OCI-LY7 (cell line): Measurements from ENCODE around the gene IFT43. TPM values are rescaled to one million over a fixed set of nuclear protein-coding genes. Genes with fewer than 3 reads are reported as not detected.

ENCODE experiments used
- BruUV-seq: library from RNA; stranded (reverse); fragments of 400-500 nt; replicated peaks from 2 replicates; lab custom pipeline; 2021; lab: Mats Ljungman, UMichigan
- CTCF ChIA-PET: fragments of 300-600 bp; sonication (Branson Sonifier 250); formaldehyde crosslinking; loops from one replicate; lab custom pipeline; 2022; ENCODE audit warnings: antibody characterized with exemption; ENCODE audit not compliant: unreplicated experiment; lab: Charles Lee
- POLR2A ChIA-PET: fragments of 300-600 bp; sonication (Branson Sonifier 250); formaldehyde crosslinking; loops from one replicate; lab custom pipeline; 2022; ENCODE audit warnings: antibody characterized with exemption; lab: Charles Lee
- DNase-seq: peaks from one replicate; pipeline ENCODE4 v3.0.0-alpha.2; 2015; ENCODE audit warnings: low spot score
- H2AFZ ChIP-seq: fragments of 200-600 bp; sonication (generic), shearing (Covaris generic); 2 replicates; pipeline ENCODE4 v1.6.1; 2014; ENCODE audit warnings: mild to moderate bottlenecking, antibody characterized with exemption, low read length, moderate library complexity
- H3K27ac ChIP-seq: fragments of 200-600 bp; sonication (generic); 2 replicates; pipeline ENCODE4 v1.5.1; 2014; ENCODE audit warnings: mixed run types, low read depth, mild to moderate bottlenecking, moderate library complexity, low read length, inconsistent platforms; ENCODE audit not compliant: poor library complexity, severe bottlenecking
- H3K36me3 ChIP-seq: fragments of 200-600 bp; sonication (generic); 2 replicates; pipeline ENCODE4 v1.6.1; 2014; ENCODE audit warnings: mild to moderate bottlenecking, antibody characterized with exemption, low read length, moderate library complexity, mixed read lengths; ENCODE audit not compliant: insufficient read depth
- H3K4me1 ChIP-seq: fragments of 200-600 bp; sonication (generic); 2 replicates; pipeline ENCODE4 v1.5.1; 2014; ENCODE audit warnings: mild to moderate bottlenecking, low read length; ENCODE audit not compliant: insufficient read depth, poor library complexity, severe bottlenecking
- H3K4me2 ChIP-seq: fragments of 200-600 bp; sonication (generic); 2 replicates; pipeline ENCODE4 v1.6.1; 2014; ENCODE audit warnings: mild to moderate bottlenecking, low read length
- H3K4me3 ChIP-seq: fragments of 200-600 bp; sonication (generic); 2 replicates; pipeline ENCODE4 v1.5.1; 2014; ENCODE audit warnings: mild to moderate bottlenecking, low read depth, low read length; ENCODE audit not compliant: poor library complexity, severe bottlenecking
- H3K79me2 ChIP-seq: fragments of 200-600 bp; sonication (generic); 2 replicates; pipeline ENCODE4 v1.6.1; 2016; ENCODE audit warnings: low read depth, mild to moderate bottlenecking, low read length, moderate library complexity, mixed read lengths; ENCODE audit not compliant: insufficient read depth
- H3K9me2 ChIP-seq: fragments of 200-600 bp; sonication (generic); 2 replicates; pipeline ENCODE4 v1.6.1; 2016; ENCODE audit warnings: mild to moderate bottlenecking, low read length, mixed read lengths; ENCODE audit not compliant: insufficient read depth
- H3K9me3 ChIP-seq: fragments of 200-600 bp; sonication (generic); 2 replicates; pipeline ENCODE4 v1.6.1; 2014; ENCODE audit warnings: mild to moderate bottlenecking, mixed run types, low read length, mixed read lengths
- H4K20me1 ChIP-seq: fragments of 200-600 bp; sonication (generic); 2 replicates; pipeline ENCODE4 v1.6.1; 2014; ENCODE audit warnings: mild to moderate bottlenecking, antibody characterized with exemption, low read length, moderate library complexity, mixed read lengths; ENCODE audit not compliant: insufficient read depth
- EZH2phosphoT487 ChIP-seq: fragments of 200-600 bp; sonication (generic); IDR thresholded peaks from 2 replicates; pipeline ENCODE4 v1.6.1; 2018; ENCODE audit warnings: low read depth, borderline replicate concordance, mild to moderate bottlenecking, mixed run types, antibody characterized with exemption, low read length, moderate library complexity, mixed read lengths
- intact Hi-C: fragments of 100-400 bp; cut with micrococcal nuclease; formaldehyde crosslinking; loops from one replicate; pipeline ENCODE4 v1.10.0; 2022; ENCODE audit not compliant: unreplicated experiment
- total RNA-seq, 2 experiments: library from RNA; depleted of rRNA in 1 of 2; stranded (reverse); fragments of >200 nt in 1 of 2; shearing (Covaris generic) in 1 of 2; gene quantifications; 2 replicates each; pipeline ENCODE4 v1.2.3, GENCODE V29; 2014 to 2022
- TF ChIP-seq, protein P1 (sequence below): fragments of 200-600 bp; sonication (generic); conservative IDR thresholded peaks from 2 replicates; pipeline ENCODE4 v1.5.1; 2014; ENCODE audit warnings: mild to moderate bottlenecking, antibody characterized with exemption, low read length, moderate library complexity, mixed read lengths

IFT43 gene
- total RNA-seq, 2 experiments from 2014 or later, result 9.3 to 13.6 TPM

DNA sequence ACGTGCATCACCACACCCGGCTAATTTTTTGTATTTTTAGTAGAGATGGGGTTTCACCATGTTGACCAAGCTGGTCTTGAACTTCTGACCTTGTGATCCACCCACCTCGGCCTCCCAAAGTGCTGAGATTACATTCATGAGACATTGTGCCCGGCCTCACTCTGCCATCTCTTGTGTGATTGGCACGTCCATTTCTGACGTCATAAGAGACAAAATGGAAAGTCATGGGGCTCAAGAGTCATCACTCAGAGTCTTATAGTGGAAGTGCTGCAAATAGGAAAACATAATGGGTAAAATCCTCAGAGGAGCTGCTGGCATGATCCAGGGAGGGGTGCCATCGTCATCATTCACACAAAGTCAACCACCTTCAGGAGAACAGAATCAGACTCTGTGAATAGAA lies 112.0 kb downstream of the IFT43 start:
- no peaks in the 10 kb centered on the region for H3K9me2 ChIP-seq
- intact Hi-C loops, result no loop called here
- ChIA-PET POLR2A (interaction anchor here (0.6 kb wide), 1 partner anchor 663 kb away, joined by 4 read pairs; no protein-coding TSS in a partner anchor), CTCF (no interaction called here)
- no peaks in the 10 kb centered on the region for H4K20me1 ChIP-seq
- H3K27ac ChIP-seq, result no peak overlapping the region
- no TSS peak for BruUV-seq
- H3K79me2 ChIP-seq, result no peaks in the 10 kb centered on the region
- no peaks in the 10 kb centered on the region for H3K36me3 ChIP-seq
- H3K9me3 ChIP-seq, result no peaks in the 10 kb centered on the region
- no peaks in the 10 kb centered on the region for H3K4me1 ChIP-seq
- H2AFZ ChIP-seq, result no peak overlapping the region
- H3K4me3 ChIP-seq, result no peak overlapping the region
- no peak for DNase-seq
- TF ChIP-seq, protein P1, sequence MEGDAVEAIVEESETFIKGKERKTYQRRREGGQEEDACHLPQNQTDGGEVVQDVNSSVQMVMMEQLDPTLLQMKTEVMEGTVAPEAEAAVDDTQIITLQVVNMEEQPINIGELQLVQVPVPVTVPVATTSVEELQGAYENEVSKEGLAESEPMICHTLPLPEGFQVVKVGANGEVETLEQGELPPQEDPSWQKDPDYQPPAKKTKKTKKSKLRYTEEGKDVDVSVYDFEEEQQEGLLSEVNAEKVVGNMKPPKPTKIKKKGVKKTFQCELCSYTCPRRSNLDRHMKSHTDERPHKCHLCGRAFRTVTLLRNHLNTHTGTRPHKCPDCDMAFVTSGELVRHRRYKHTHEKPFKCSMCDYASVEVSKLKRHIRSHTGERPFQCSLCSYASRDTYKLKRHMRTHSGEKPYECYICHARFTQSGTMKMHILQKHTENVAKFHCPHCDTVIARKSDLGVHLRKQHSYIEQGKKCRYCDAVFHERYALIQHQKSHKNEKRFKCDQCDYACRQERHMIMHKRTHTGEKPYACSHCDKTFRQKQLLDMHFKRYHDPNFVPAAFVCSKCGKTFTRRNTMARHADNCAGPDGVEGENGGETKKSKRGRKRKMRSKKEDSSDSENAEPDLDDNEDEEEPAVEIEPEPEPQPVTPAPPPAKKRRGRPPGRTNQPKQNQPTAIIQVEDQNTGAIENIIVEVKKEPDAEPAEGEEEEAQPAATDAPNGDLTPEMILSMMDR, result no peak
- no peak for TF ChIP-seq EZH2phosphoT487
- H3K4me2 ChIP-seq, result no peak overlapping the region

DNA sequence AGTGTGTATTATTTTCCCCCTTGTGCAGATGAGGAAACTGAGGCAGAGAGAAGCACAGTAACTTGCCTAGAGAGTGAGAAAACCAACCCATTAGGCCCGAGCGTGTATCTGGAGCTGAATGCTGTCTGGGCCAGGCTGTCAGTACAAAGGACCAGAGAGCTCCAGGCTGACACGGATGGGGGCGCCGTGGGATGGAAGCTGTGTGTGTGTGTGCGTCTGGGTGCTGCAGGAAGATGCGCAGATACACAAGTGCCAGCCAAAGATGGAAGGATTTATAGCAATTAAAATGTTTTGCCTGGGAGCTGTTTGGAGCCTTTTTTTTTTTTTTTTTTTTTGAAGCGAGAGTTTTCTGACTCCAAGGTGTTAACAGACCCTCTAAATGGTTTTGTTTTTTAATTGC lies 112.5 kb downstream of the IFT43 start:
- Histone ChIP-seq H2AFZ (no peak overlapping the region), H3K9me3 (no peaks in the 10 kb centered on the region), H3K4me1 (no peaks in the 10 kb centered on the region), H3K79me2 (no peaks in the 10 kb centered on the region), H3K9me2 (no peaks in the 10 kb centered on the region), H3K4me3 (no peak overlapping the region), H3K27ac (no peak overlapping the region), H3K36me3 (no peaks in the 10 kb centered on the region), H4K20me1 (no peaks in the 10 kb centered on the region), H3K4me2 (no peak overlapping the region)
- ChIA-PET POLR2A (interaction anchor here (0.6 to 0.7 kb wide), 4 partner anchors 14 to 664 kb away, joined by 3 to 4 read pairs (median 4); no protein-coding TSS in a partner anchor), CTCF (no interaction called here)
- no peak for DNase-seq
- TF ChIP-seq, protein P1, result no peak
- no peak for TF ChIP-seq EZH2phosphoT487
- no TSS peak for BruUV-seq
- intact Hi-C loops, result no loop called here

DNA sequence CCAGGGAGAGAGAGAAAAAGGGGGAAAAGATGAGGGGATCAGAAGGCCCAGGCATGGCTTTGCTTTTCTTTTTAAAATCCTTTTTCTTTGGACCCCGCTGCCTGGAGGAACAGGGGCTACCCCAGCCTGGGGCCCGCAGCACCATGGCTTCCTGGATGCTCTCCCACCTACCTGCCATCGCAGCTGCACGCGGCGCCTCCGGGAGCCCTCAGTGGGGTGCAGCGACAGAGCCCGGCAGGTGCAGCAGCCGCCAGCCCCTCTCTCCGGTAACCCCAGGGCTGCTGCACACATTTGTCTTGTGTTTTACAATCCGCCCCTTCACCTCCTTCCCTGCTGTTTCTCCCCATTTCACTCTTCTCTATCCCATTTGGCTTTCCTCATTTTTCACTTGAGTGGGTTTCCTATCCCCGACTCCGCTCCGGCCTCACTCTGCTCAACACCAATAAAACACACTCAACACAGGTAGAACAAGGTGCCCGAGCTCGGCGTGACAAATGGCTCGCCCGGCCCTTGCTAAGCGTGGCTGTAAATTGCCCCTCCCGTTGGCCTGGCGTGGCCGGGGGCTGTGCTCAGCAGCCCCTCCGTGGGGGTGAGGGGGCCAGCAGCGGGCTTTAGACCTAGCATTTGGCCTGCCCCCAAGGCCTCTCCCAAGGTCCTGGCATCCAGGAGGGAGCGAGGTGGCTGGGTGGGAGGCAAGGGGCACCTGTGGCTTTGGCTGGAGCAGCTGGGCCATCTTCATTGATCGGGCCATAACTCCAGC lies 113.5 kb downstream of the IFT43 start:
- Histone ChIP-seq H3K27ac (no peak overlapping the region), H3K4me3 (no peak overlapping the region), H4K20me1 (no peaks in the 10 kb centered on the region), H3K4me1 (no peaks in the 10 kb centered on the region), H2AFZ (no peak overlapping the region), H3K9me2 (no peaks in the 10 kb centered on the region), H3K36me3 (no peaks in the 10 kb centered on the region), H3K9me3 (no peaks in the 10 kb centered on the region), H3K79me2 (no peaks in the 10 kb centered on the region), H3K4me2 (no peak overlapping the region)
- POLR2A ChIA-PET, result interaction anchor here (0.7 kb wide), 1 partner anchor 15 kb away, joined by 4 read pairs; no protein-coding TSS in a partner anchor
- BruUV-seq, result no TSS peak
- DNase-seq, result no peak
- TF ChIP-seq, protein P1, result no peak
- no peak for TF ChIP-seq EZH2phosphoT487
- intact Hi-C loops, result no loop called here
- CTCF ChIA-PET, result no interaction called here
